PC-9 (cell line): ENCODE measurements around the gene GPRIN3. TPM values are rescaled to one million over a fixed set of nuclear protein-coding genes. Genes with fewer than 3 reads are reported as not detected.

Experiments used
- BruUV-seq: library from RNA; stranded (reverse); fragments of 400-500 nt; replicated peaks from 2 replicates; lab custom pipeline; 2021; lab: Mats Ljungman, UMichigan
- CTCF ChIA-PET: fragments of 300-600 bp; sonication (Branson Sonifier 250); formaldehyde crosslinking; loops from one replicate; lab custom pipeline; 2022; ENCODE audit warnings: antibody characterized with exemption; lab: Charles Lee
- POLR2A ChIA-PET: fragments of 300-600 bp; sonication (Branson Sonifier 250); formaldehyde crosslinking; loops from one replicate; lab custom pipeline; 2022; ENCODE audit warnings: antibody characterized with exemption; ENCODE audit not compliant: unreplicated experiment; lab: Charles Lee
- DNase-seq, 2 experiments: peaks; one replicate each; pipeline versions ENCODE4 v3.0.0 to v3.0.0-alpha.2; 2015 to 2022; ENCODE audit warnings: mixed read lengths in 1 of 2
- H2AFZ ChIP-seq: fragments of 200-600 bp; sonication (generic); 2 replicates; pipeline ENCODE4 v1.8.1; 2017; ENCODE audit warnings: antibody characterized with exemption
- H3F3A ChIP-seq: fragments of 200-600 bp; sonication (generic); 2 replicates; pipeline ENCODE4 v1.8.1; 2017; ENCODE audit warnings: antibody characterized with exemption, mild to moderate bottlenecking, low read depth; ENCODE audit not compliant: insufficient read depth
- H3K27ac ChIP-seq: fragments of 200-600 bp; sonication (generic); 2 replicates; pipeline ENCODE4 v1.6.1; 2016; ENCODE audit warnings: mixed run types
- H3K27me3 ChIP-seq: fragments of 200-600 bp; sonication (generic); 2 replicates; pipeline ENCODE4 v1.6.1; 2016; ENCODE audit warnings: low read depth, mixed run types; ENCODE audit not compliant: insufficient read depth
- H3K36me3 ChIP-seq: fragments of 200-600 bp; sonication (generic); 2 replicates; pipeline ENCODE4 v1.6.1; 2016; ENCODE audit warnings: low read depth, mixed run types
- H3K4me1 ChIP-seq: fragments of 200-600 bp; sonication (generic); replicated peaks from 2 replicates; pipeline ENCODE4 v1.6.1; 2016; ENCODE audit warnings: mixed run types; ENCODE audit not compliant: insufficient read depth
- H3K4me2 ChIP-seq: fragments of 200-600 bp; sonication (generic); 2 replicates; pipeline ENCODE4 v1.6.1; 2017; ENCODE audit warnings: mixed run types
- H3K4me3 ChIP-seq: fragments of 200-600 bp; sonication (generic); 2 replicates; pipeline ENCODE4 v1.6.1; 2016; ENCODE audit warnings: mixed run types
- H3K79me2 ChIP-seq: fragments of 200-600 bp; sonication (generic); 2 replicates; pipeline ENCODE4 v1.6.1; 2017; ENCODE audit warnings: low read depth, mixed run types
- H3K9me2 ChIP-seq: fragments of 200-600 bp; sonication (generic); 2 replicates; pipeline ENCODE4 v1.8.1; 2017; ENCODE audit warnings: mild to moderate bottlenecking; ENCODE audit not compliant: insufficient read depth
- H3K9me3 ChIP-seq: fragments of 200-600 bp; sonication (generic); 2 replicates; pipeline ENCODE4 v1.8.1; 2016; ENCODE audit warnings: low read depth; ENCODE audit not compliant: insufficient read depth
- H4K20me1 ChIP-seq: fragments of 200-600 bp; sonication (generic); 2 replicates; pipeline ENCODE4 v1.8.1; 2017; ENCODE audit not compliant: insufficient read depth
- CTCF ChIP-seq: fragments of 200-600 bp; sonication (generic); conservative IDR thresholded peaks from 2 replicates; pipeline ENCODE4 v1.6.1; 2017; ENCODE audit warnings: mixed run types, antibody characterized with exemption, mild to moderate bottlenecking, moderate library complexity
- EZH2 ChIP-seq: fragments of 200-600 bp; sonication (generic); IDR thresholded peaks from 2 replicates; pipeline ENCODE4 v1.8.0; 2017; ENCODE audit warnings: antibody characterized with exemption, low read depth
- intact Hi-C: fragments of 100-400 bp; cut with micrococcal nuclease; formaldehyde crosslinking; loops from one replicate; pipeline ENCODE4 v1.10.0; 2022; ENCODE audit not compliant: unreplicated experiment
- total RNA-seq: library from RNA; stranded (reverse); gene quantifications from 2 replicates; pipeline ENCODE4 v1.2.3, GENCODE V29; 2021

Gene GPRIN3
- total RNA-seq, 1 experiment from 2014 or later: 0.02 TPM

DNA sequence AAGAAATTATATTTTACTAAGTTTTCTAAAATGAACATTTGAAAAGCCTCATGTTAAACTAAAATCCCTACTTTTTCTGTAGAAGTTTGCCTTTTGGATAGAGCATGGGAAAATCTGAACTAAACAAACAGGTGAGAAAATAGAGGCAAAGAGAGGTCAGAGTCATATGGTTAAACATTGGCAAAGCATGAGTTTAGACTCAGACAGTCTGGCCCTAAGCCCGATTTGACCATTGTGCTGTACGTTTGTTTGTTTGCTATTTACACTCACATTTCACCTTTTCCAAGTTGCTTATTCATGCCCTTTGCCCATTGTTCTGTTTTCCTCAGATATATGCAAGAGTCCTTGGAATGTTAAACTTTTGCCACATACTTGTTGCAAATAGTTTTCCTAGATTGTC is 110.9 kb downstream of the GPRIN3 start:
- BruUV-seq: no TSS peak
- CTCF ChIA-PET: no interaction called here
- DNase-seq: no peak

DNA sequence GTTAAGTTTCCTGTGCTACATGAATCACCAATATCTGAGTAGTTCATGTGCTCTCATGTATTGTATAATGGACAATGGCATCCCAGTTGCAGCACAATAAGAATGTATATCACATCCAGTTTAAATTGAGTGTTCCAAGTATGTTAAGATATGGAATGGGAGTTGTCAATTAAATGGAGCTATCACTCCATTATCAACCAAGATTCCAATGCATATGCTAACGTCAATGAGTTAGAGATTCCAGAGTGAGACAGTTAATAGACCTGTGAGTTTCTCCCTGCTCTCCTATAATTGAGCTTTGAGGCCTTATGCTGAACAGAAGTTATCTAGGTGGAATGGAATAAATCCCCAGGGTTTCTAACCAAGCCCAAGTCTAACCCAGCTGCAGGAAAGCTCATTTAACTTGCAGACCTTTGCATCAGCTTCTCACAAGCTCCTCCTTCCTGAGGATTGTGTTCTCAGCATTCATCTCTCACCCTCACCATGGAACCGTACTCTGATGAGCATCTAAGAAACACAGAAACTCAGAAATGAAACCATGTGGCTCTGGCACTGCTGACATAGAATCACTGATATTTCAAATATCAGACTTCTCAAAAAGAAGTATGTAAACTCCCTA is 111.4 kb downstream of the GPRIN3 start:
- H2AFZ ChIP-seq: no peak overlapping the region
- TF ChIP-seq EZH2: no peak
- TF ChIP-seq CTCF: no peak
- H3K36me3 ChIP-seq: no peaks in the 10 kb centered on the region
- H3K79me2 ChIP-seq: no peaks in the 10 kb centered on the region
- no peaks in the 10 kb centered on the region for H3K9me3 ChIP-seq
- H3K4me3 ChIP-seq: no peak overlapping the region
- no peaks in the 10 kb centered on the region for H4K20me1 ChIP-seq
- H3F3A ChIP-seq: no peaks in the 10 kb centered on the region
- DNase-seq: no peak
- no peaks in the 10 kb centered on the region for H3K27me3 ChIP-seq
- intact Hi-C loops: no loop called here
- H3K4me1 ChIP-seq: no peaks in the 10 kb centered on the region; the same call in 1 of the 2 replicates
- BruUV-seq: no TSS peak
- H3K9me2 ChIP-seq: no peaks in the 10 kb centered on the region
- H3K4me2 ChIP-seq: no peak overlapping the region
- CTCF ChIA-PET: no interaction called here
- peak overlapping the region; percentile 48 for H3K27ac ChIP-seq
- POLR2A ChIA-PET: no interaction called here

More for the DNA sequence above, 110.9 kb downstream of the GPRIN3 start:
- H3K79me2 ChIP-seq: no peaks in the 10 kb centered on the region
- no peaks in the 10 kb centered on the region for H3K27me3 ChIP-seq
- H2AFZ ChIP-seq: 0 out of 2 replicates have a peak overlapping the region, but pooled peaks have one; percentile 45
- no peaks in the 10 kb centered on the region for H3K36me3 ChIP-seq
- H3K4me2 ChIP-seq: 0 out of 2 replicates have a peak overlapping the region, but pooled peaks have one; percentile 16
- intact Hi-C loops: no loop called here
- no peaks in the 10 kb centered on the region for H3K9me2 ChIP-seq
- TF ChIP-seq EZH2: no peak
- TF ChIP-seq CTCF: no peak
- POLR2A ChIA-PET: no interaction called here
- H3F3A ChIP-seq: no peaks in the 10 kb centered on the region
- H3K9me3 ChIP-seq: no peaks in the 10 kb centered on the region
- no peaks in the 10 kb centered on the region for H4K20me1 ChIP-seq
- no peaks in the 10 kb centered on the region; the same call in 1 of the 2 replicates for H3K4me1 ChIP-seq
- no peak overlapping the region for H3K4me3 ChIP-seq
- peak overlapping the region; percentile 48 for H3K27ac ChIP-seq

- H3K27ac ChIP-seq: no peak overlapping the region
- no peak overlapping the region for H3K4me2 ChIP-seq
- no peak for DNase-seq
- H3K9me2 ChIP-seq: no peaks in the 10 kb centered on the region
- no peak for TF ChIP-seq CTCF
- no peak for TF ChIP-seq EZH2
- H3K4me3 ChIP-seq: no peak overlapping the region
- no peaks in the 10 kb centered on the region for H4K20me1 ChIP-seq
- BruUV-seq: no TSS peak
- intact Hi-C loops: no loop called here
- no peaks in the 10 kb centered on the region for H3K79me2 ChIP-seq
- no peaks in the 10 kb centered on the region for H3F3A ChIP-seq
- no peaks in the 10 kb centered on the region for H3K36me3 ChIP-seq
- no peaks in the 10 kb centered on the region for H3K27me3 ChIP-seq
- ChIA-PET POLR2A (no interaction called here), CTCF (no interaction called here)
- H3K4me1 ChIP-seq: no peaks in the 10 kb centered on the region; the same call in 1 of the 2 replicates
- no peak overlapping the region for H2AFZ ChIP-seq
- H3K9me3 ChIP-seq: no peaks in the 10 kb centered on the region
Measured at GRCh38 chr4:89193843-89194242, 113.8 kb downstream of the GPRIN3 start.

Other genes with a start within 250 kb of the GPRIN3 start
- gene TIGD2, start 196.3 kb downstream of the GPRIN3 start, total RNA-seq: 10.9 and 11.5 TPM in 2 replicates